HepG2 (cell line): ENCODE measurements around the gene RAD51. TPM values are rescaled to one million over a fixed set of nuclear protein-coding genes. Genes with fewer than 3 reads are reported as not detected.

Source experiments
- ATAC-seq: fragments of 200-7000 bp; cut with Tn5 transposase; 3 replicates; pipeline ENCODE4 v1.9.1; 2020; ENCODE audit warnings: mild to moderate bottlenecking, moderate library complexity
- BruUV-seq: library from RNA; stranded (reverse); fragments of 400-500 nt; replicated peaks from 2 replicates; lab custom pipeline; 2021; lab: Mats Ljungman, UMichigan
- CTCF ChIA-PET: fragments of 300-600 bp; formaldehyde crosslinking; extraction: SDS; loops from one replicate; lab custom pipeline; 2021; ENCODE audit warnings: low total read pairs, inconsistent platforms, low intra/inter-chr PET ratio; lab: Yijun Ruan, JAX
- POLR2A ChIA-PET: fragments of 350-600 bp; sonication (Branson Sonifier 250); formaldehyde crosslinking; loops from one replicate; lab custom pipeline; 2020; ENCODE audit warnings: antibody characterized with exemption, inconsistent platforms; lab: Yijun Ruan, JAX
- DNase-seq: peaks from one replicate; pipeline ENCODE4 v3.0.0-alpha.2; 2015; ENCODE audit warnings: low spot score
- FAIRE-seq: peaks from 3 replicates; lab custom pipeline; 2011; peaks lifted over from hg19 to GRCh38; lab: Jason Lieb, UNC
- H2AFZ ChIP-seq: one replicate; pipeline ENCODE4 v1.6.1; 2011; ENCODE audit warnings: low read length, inconsistent platforms
- H3K27ac ChIP-seq: fragments of 300-600 bp; 3 replicates; pipeline ENCODE4 v1.8.0; 2011; ENCODE audit warnings: mixed run types, mild to moderate bottlenecking, mixed read lengths, low read length, inconsistent platforms; ENCODE audit not compliant: insufficient read depth; ENCODE audit errors: extremely low read length
- H3K27me3 ChIP-seq, 2 experiments: fragments of 200-600 bp in 1 of 2; 2 replicates in 1 of 2; 3 replicates in 1 of 2; pipeline versions ENCODE4 v1.6.0 to v1.8.0; 2011; ENCODE audit warnings: low read length in 2 of 2, mild to moderate bottlenecking in 2 of 2, moderate library complexity in 2 of 2, inconsistent platforms in 1 of 2; ENCODE audit not compliant: insufficient read depth in 2 of 2, control insufficient read depth in 1 of 2
- H3K36me3 ChIP-seq, 2 experiments: fragments of 200-600 bp in 1 of 2; replicated peaks in 1 of 2; 2 replicates in 1 of 2; 3 replicates in 1 of 2; pipeline versions ENCODE4 v1.5.1 to v1.8.0; 2011; ENCODE audit warnings: low read length in 2 of 2, inconsistent platforms in 1 of 2; ENCODE audit not compliant: insufficient read depth in 2 of 2, control insufficient read depth in 1 of 2
- H3K4me1 ChIP-seq: 2 replicates; pipeline ENCODE4 v1.5.1; 2012; ENCODE audit warnings: low read length, inconsistent platforms; ENCODE audit not compliant: insufficient read depth
- H3K4me2 ChIP-seq: 2 replicates; pipeline ENCODE4 v1.6.0; 2011; ENCODE audit warnings: low read depth, low read length, inconsistent platforms
- H3K4me3 ChIP-seq, 3 experiments: fragments of 200-600 bp in 1 of 3; sonication (generic), shearing (Covaris generic) in 1 of 3; replicated peaks in 1 of 3; 2 replicates each; pipeline ENCODE4 v1.5.1; 2011 to 2016; ENCODE audit warnings: low read length in 3 of 3, inconsistent platforms in 2 of 3, low read depth in 2 of 3, mild to moderate bottlenecking in 2 of 3, control low read depth in 1 of 3, mixed read lengths in 1 of 3; ENCODE audit not compliant: insufficient read depth in 1 of 3
- H3K79me2 ChIP-seq: one replicate; pipeline ENCODE4 v1.6.1; 2011; ENCODE audit warnings: low read length, inconsistent platforms; ENCODE audit not compliant: insufficient read depth
- H3K9ac ChIP-seq: 2 replicates; pipeline ENCODE4 v1.6.0; 2011; ENCODE audit warnings: mild to moderate bottlenecking, low read depth, low read length, inconsistent platforms; ENCODE audit not compliant: insufficient read depth
- H3K9me3 ChIP-seq: 2 replicates; pipeline ENCODE4 v1.5.1; 2012; ENCODE audit warnings: mild to moderate bottlenecking, low read length
- H4K20me1 ChIP-seq: 2 replicates; pipeline ENCODE4 v1.6.0; 2011; ENCODE audit warnings: inconsistent platforms, mild to moderate bottlenecking, low read length, moderate library complexity; ENCODE audit not compliant: insufficient read depth
- NRL ChIP-seq: sonication (generic); formaldehyde crosslinking; IDR thresholded peaks from 2 replicates; pipeline ENCODE4 v1.5.0; 2020; ENCODE audit warnings: missing genetic modification reagents, mild to moderate bottlenecking, moderate library complexity, borderline replicate concordance
- PHF5A ChIP-seq: IDR thresholded peaks from one replicate; pipeline ENCODE4 v1.6.1; 2018; ENCODE audit warnings: low read depth, missing genetic modification reagents; ENCODE audit not compliant: unreplicated experiment
- ZBTB38 ChIP-seq: sonication (generic); formaldehyde crosslinking; IDR thresholded peaks from 2 replicates; pipeline ENCODE4 v1.5.1; 2020; ENCODE audit warnings: mild to moderate bottlenecking, missing genetic modification reagents
- ZBTB7A ChIP-seq: sonication (generic); formaldehyde crosslinking; IDR thresholded peaks from 2 replicates; pipeline ENCODE4 v1.8.0; 2022; ENCODE audit warnings: mild to moderate bottlenecking, missing genetic modification reagents
- ZFAT ChIP-seq: sonication (generic); formaldehyde crosslinking; conservative IDR thresholded peaks from 2 replicates; pipeline ENCODE4 v1.8.1; 2023; ENCODE audit warnings: missing genetic modification reagents, inconsistent platforms
- ZFYVE20 ChIP-seq: sonication (generic); formaldehyde crosslinking; IDR thresholded peaks from 2 replicates; pipeline ENCODE4 v1.8.0; 2023; ENCODE audit warnings: low read depth, mild to moderate bottlenecking, moderate library complexity, missing genetic modification reagents, borderline replicate concordance
- ZNF20 ChIP-seq: sonication (generic); formaldehyde crosslinking; IDR thresholded peaks from 2 replicates; pipeline ENCODE4 v1.4.0; 2020; ENCODE audit warnings: mild to moderate bottlenecking, moderate library complexity, missing genetic modification reagents
- ZNF230 ChIP-seq: sonication (generic); formaldehyde crosslinking; IDR thresholded peaks from 2 replicates; pipeline ENCODE4 v1.4.0; 2020; ENCODE audit warnings: mild to moderate bottlenecking, missing genetic modification reagents
- ZNF253 ChIP-seq: sonication (generic); formaldehyde crosslinking; IDR thresholded peaks from 2 replicates; pipeline ENCODE4 v1.8.0; 2022; ENCODE audit warnings: mild to moderate bottlenecking, missing genetic modification reagents, borderline replicate concordance
- ZNF564 ChIP-seq: sonication (generic); formaldehyde crosslinking; IDR thresholded peaks from 2 replicates; pipeline ENCODE4 v1.8.1; 2023; ENCODE audit warnings: mild to moderate bottlenecking, missing genetic modification reagents
- ZNF605 ChIP-seq: sonication (generic); formaldehyde crosslinking; IDR thresholded peaks from 2 replicates; pipeline ENCODE4 v1.8.0; 2022; ENCODE audit warnings: mild to moderate bottlenecking, missing genetic modification reagents
- WGBS: methylation state at CpG from one replicate; pipeline ENCODE4 v1.1.6; 2017; ENCODE audit warnings: low lambda C conversion rate; 5-methylcytosine and 5-hydroxymethylcytosine counted together
- in situ Hi-C: cut with HindIII; loops from 2 replicates; pipeline ENCODE4 v1.10.0; 2017; ENCODE audit warnings: low pct_unique_long_range_greater_than_20kb; ENCODE audit not compliant: extremely low pct_ligation_motif_present
- intact Hi-C: fragments of 100-400 bp; cut with micrococcal nuclease; formaldehyde crosslinking; loops from one replicate; pipeline ENCODE4 v1.10.0; 2022; ENCODE audit not compliant: unreplicated experiment
- polyA plus RNA-seq, 8 experiments: library from polyadenylated mRNA; depleted of rRNA in 3 of 8; stranded (reverse) in 7 of 8; unstranded in 1 of 8; fragments of >200 nt; fragmentation: Illumina TruSeq in 4 of 8; extraction: Trizol in 4 of 8; gene quantifications; 2 replicates each; pipeline versions ENCODE4 v1.2.1 to v1.2.3, GENCODE V29; 2011 to 2016; ENCODE audit warnings: low read depth in 4 of 8, missing spikeins in 1 of 8, mixed read lengths in 1 of 8; ENCODE audit not compliant: insufficient read depth in 1 of 8
- total RNA-seq, 5 experiments: library from RNA; depleted of rRNA; stranded (reverse); fragments of >200 nt; fragmentation: Illumina TruSeq; extraction: Trizol; gene quantifications; 2 replicates each; pipeline ENCODE4 v1.2.3, GENCODE V29; 2016; ENCODE audit warnings: low read depth in 1 of 5
- TF ChIP-seq, protein P1 (sequence below): sonication (generic); formaldehyde crosslinking; IDR thresholded peaks from 2 replicates; pipeline ENCODE4 v1.4.0; 2020; ENCODE audit warnings: missing genetic modification reagents, mild to moderate bottlenecking, borderline replicate concordance
- TF ChIP-seq, protein P2 (sequence below): sonication (generic); formaldehyde crosslinking; IDR thresholded peaks from 2 replicates; pipeline ENCODE4 v1.9.0; 2021; ENCODE audit warnings: missing genetic modification reagents, mild to moderate bottlenecking, borderline replicate concordance
- TF ChIP-seq, protein P3 (sequence below): sonication (generic); formaldehyde crosslinking; IDR thresholded peaks from 2 replicates; pipeline ENCODE4 v1.4.0; 2020; ENCODE audit warnings: mild to moderate bottlenecking, missing genetic modification reagents

Gene RAD51
- total and polyA plus RNA-seq, 2 of the 13 experiments (the other 11 are each of a cell fraction or from before 2014, with no cell fraction given), result 8.5 to 12.8 TPM

DNA sequence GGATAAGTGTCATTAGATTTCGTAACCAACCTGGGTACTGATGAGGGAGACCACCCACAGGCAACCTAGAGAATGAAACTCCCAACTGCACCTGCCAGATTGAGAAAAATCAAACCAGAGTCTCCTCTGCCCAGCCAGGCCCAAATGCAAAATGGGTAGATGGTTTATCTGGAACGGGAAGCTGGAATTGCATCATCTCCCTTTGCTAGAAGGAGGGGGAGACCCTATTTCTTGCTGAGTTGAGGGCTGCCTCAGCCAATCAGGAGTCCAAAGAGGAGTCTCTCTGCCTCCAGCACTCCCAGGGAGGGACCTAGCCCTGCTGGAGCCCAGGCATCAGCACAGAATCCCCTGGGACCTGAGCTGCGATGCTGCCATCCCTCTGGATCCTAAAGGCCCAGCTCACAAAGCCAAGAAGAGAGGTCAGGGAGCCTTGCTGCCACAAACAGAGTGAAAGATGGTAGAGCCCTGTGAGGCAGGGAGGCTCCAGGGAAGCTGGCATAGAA, 52.0 kb downstream of the RAD51 start:
- CTCF ChIA-PET, result interaction anchor here (2.1 kb wide), 1 partner anchor 35 kb away, joined by 28 read pairs; no protein-coding TSS in a partner anchor
- Histone ChIP-seq H3K4me2 (no peak overlapping the region), H3K9me3 (no peaks in the 10 kb centered on the region), H3K27me3 (no peaks in the 10 kb centered on the region), H3K79me2 (peaks cover 8% of the 10 kb centered on the region), H2AFZ (no peak overlapping the region), H4K20me1 (no peaks in the 10 kb centered on the region), H3K9ac (no peak overlapping the region), H3K4me1 (peaks cover 9% of the 10 kb centered on the region; the same call in 1 of the 2 replicates), H3K27ac (no peak overlapping the region), H3K4me3 (no peak overlapping the region), H3K36me3 (peaks cover 13 to 72% of the 10 kb centered on the region in 2 experiments)
- POLR2A ChIA-PET, result interaction anchor here (0.6 to 1.3 kb wide), 3 partner anchors 15 to 147 kb away, joined by 3 to 6 read pairs (median 3); partner anchors contain the start of genes GCHFR and VPS18
- intact Hi-C loops (loop anchor here (1.0 to 5.0 kb wide), 2 partner anchors 35 to 145 kb away; partner anchors contain the start of gene VPS18), in situ Hi-C loops (no loop called here)
- FAIRE-seq, result no peak
- no peak for ATAC-seq
- DNase-seq, result no peak
- TF ChIP-seq ZNF20 (CRISPR knock-in tag), result no peak
- no peak for TF ChIP-seq ZNF230 (CRISPR knock-in tag)
- TF ChIP-seq PHF5A, result no peak
- TF ChIP-seq, protein P1, sequence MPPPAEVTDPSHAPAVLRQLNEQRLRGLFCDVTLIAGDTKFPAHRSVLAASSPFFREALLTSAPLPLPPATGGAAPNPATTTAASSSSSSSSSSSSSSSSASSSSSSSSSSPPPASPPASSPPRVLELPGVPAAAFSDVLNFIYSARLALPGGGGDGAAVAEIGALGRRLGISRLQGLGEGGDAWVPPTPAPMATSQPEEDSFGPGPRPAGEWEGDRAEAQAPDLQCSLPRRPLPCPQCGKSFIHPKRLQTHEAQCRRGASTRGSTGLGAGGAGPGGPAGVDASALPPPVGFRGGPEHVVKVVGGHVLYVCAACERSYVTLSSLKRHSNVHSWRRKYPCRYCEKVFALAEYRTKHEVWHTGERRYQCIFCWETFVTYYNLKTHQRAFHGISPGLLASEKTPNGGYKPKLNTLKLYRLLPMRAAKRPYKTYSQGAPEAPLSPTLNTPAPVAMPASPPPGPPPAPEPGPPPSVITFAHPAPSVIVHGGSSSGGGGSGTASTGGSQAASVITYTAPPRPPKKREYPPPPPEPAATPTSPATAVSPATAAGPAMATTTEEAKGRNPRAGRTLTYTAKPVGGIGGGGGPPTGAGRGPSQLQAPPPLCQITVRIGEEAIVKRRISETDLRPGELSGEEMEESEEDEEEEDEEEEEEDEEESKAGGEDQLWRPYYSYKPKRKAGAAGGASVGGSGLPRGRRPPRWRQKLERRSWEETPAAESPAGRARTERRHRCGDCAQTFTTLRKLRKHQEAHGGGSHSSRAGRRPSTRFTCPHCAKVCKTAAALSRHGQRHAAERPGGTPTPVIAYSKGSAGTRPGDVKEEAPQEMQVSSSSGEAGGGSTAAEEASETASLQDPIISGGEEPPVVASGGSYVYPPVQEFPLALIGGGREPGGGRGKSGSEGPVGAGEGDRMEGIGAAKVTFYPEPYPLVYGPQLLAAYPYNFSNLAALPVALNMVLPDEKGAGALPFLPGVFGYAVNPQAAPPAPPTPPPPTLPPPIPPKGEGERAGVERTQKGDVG (CRISPR knock-in tag), result no peak
- no peak for TF ChIP-seq ZNF564 (CRISPR knock-in tag)
- TF ChIP-seq, protein P2, sequence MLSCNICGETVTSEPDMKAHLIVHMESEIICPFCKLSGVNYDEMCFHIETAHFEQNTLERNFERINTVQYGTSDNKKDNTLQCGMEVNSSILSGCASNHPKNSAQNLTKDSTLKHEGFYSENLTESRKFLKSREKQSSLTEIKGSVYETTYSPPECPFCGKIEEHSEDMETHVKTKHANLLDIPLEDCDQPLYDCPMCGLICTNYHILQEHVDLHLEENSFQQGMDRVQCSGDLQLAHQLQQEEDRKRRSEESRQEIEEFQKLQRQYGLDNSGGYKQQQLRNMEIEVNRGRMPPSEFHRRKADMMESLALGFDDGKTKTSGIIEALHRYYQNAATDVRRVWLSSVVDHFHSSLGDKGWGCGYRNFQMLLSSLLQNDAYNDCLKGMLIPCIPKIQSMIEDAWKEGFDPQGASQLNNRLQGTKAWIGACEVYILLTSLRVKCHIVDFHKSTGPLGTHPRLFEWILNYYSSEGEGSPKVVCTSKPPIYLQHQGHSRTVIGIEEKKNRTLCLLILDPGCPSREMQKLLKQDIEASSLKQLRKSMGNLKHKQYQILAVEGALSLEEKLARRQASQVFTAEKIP (CRISPR knock-in tag), result no peak
- TF ChIP-seq NRL (CRISPR knock-in tag), result no peak
- no peak for TF ChIP-seq ZBTB38 (CRISPR knock-in tag)
- TF ChIP-seq ZFYVE20 (CRISPR knock-in tag), result no peak
- TF ChIP-seq ZFAT, result no peak
- TF ChIP-seq ZNF253 (CRISPR knock-in tag), result no peak
- TF ChIP-seq, protein P3, sequence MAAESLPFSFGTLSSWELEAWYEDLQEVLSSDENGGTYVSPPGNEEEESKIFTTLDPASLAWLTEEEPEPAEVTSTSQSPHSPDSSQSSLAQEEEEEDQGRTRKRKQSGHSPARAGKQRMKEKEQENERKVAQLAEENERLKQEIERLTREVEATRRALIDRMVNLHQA, result no peak
- TF ChIP-seq ZBTB7A (CRISPR knock-in tag), result no peak
- no peak for TF ChIP-seq ZNF605
- WGBS, result 94% methylated on average over 3 of the region's 3 CpGs
- BruUV-seq, result no TSS peak
